Measurements from ENCODE around the gene CDC42EP2.

DNA sequence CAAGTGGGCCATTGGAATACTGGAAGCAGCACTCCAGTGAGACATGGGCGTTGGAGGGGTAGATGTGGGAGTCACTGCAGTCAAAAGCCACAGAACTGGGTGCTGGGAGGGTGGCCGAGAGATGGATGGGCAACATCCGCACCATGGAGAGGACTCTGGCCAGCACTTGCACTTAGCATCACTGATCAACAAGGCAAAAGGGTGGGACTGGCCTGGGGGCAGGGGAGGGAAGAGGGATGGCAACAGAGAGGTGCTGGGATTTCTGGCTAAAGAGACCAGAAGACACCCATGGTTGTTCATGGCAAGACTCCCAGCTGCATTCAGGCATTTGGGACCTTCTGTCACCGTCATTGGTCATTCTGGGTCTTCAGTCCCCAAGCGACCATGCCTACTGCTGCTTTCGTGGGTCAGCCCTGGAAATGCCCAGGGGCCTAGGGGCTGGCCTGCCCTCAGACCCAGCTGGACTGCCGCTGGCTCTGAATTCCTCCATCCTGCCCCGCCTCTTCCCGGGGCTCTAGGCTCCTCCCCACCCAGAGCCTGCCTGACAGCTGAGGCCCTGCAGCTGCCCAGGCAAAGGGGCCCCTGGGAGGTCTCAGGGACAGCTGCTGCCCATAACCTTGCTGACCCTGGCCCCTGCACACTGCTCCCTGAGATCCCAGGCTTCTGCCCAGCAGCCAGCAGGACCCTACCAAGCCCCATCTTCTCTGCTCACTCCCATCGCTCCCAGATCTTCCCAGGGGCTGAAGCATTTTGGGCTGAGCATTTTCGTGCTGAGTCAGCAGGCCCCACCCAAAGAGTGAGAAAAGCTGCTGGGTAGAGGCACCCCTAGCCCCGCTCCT, 13.0 kb upstream of the CDC42EP2 start:
- TF ChIP-seq POLR2AphosphoS5 (IDR thresholded peaks at IDR 0.05) (peak; percentile 13), POLR2A (IDR thresholded peaks at IDR 0.05) (no peak)

Measured in gastroesophageal sphincter (tissue), 2 donors.